ENCODE data around the gene SERAC1.

The SERAC1 gene

GRCh38 chr6:158061709-158062461 is 106.2 kb downstream of the SERAC1 start:
- in situ Hi-C loops (cut with MboI; ENCODE audit: low sequenced_read_pairs): no loop called here

DNA sequence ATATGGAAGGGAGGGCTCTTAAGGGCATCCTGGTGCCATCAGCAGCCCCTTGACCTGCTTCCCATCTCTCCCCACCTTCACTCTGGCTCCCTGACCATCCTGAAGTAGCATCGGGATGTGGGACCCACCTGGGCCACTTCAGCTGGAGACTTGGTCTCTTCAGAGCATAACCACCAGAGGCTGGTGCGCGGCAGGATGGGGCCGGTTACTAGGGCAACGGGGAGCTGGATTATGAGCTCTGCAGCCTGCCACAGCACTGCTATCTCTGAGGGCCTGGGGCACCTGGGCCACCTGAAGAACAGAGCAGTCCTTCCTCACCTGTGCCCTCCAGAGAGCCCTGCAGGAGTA is 106.7 kb downstream of the SERAC1 start:
- in situ Hi-C loops (cut with MboI; ENCODE audit: low sequenced_read_pairs): no loop called here

- in situ Hi-C loops (cut with MboI; ENCODE audit: low sequenced_read_pairs): no loop called here
Measured at GRCh38 chr6:158060455-158061360, 107.4 kb downstream of the SERAC1 start.

All from HL-60/S4 treated with phorbol 12-myristate 13-acetate at 8.2 ng/mL for 4 days and 3 days (cell line).